H1 (cell line): ENCODE measurements around the gene GALNT4. TPM values are rescaled to one million over a fixed set of nuclear protein-coding genes. Genes with fewer than 3 reads are reported as not detected.

ENCODE experiments used
- CTCF ChIA-PET: fragments of 300-600 bp; sonication (Branson Sonifier 250); formaldehyde crosslinking; loops from one replicate; lab custom pipeline; 2021; ENCODE audit not compliant: partially characterized antibody; lab: Charles Lee
- POLR2A ChIA-PET: fragments of 300-600 bp; sonication (Branson Sonifier 250); formaldehyde crosslinking; loops from one replicate; lab custom pipeline; 2021; ENCODE audit warnings: inconsistent platforms; ENCODE audit not compliant: partially characterized antibody; lab: Charles Lee
- DNase-seq, 2 experiments: peaks; one replicate each; pipeline versions ENCODE4 v3.0.0 to v3.0.0-alpha.2; 2010 to 2022; ENCODE audit warnings: low spot score in 2 of 2, low read depth in 1 of 2, mixed read lengths in 1 of 2
- FAIRE-seq: peaks from 2 replicates; lab custom pipeline; 2011; peaks lifted over from hg19 to GRCh38; lab: Jason Lieb, UNC
- H2AFZ ChIP-seq: 2 replicates; pipeline ENCODE4 v1.8.1; 2012; ENCODE audit warnings: low read length, inconsistent platforms
- H2AK5ac ChIP-seq: 2 replicates; pipeline ENCODE4 v1.6.1; 2013; ENCODE audit warnings: low read depth, low read length
- H2BK120ac ChIP-seq: replicated peaks from 2 replicates; pipeline ENCODE3; 2013; ENCODE audit warnings: low read depth, low read length, inconsistent platforms
- H2BK12ac ChIP-seq: 2 replicates; pipeline ENCODE4 v1.6.1; 2013; ENCODE audit warnings: low read depth, low read length
- H2BK15ac ChIP-seq: 2 replicates; pipeline ENCODE4 v1.6.1; 2013; ENCODE audit warnings: low read length
- H2BK20ac ChIP-seq: 2 replicates; pipeline ENCODE4 v1.6.1; 2013; ENCODE audit warnings: low read length
- H2BK5ac ChIP-seq: 2 replicates; pipeline ENCODE4 v1.6.1; 2013; ENCODE audit warnings: low read depth, low read length
- H3K14ac ChIP-seq: 2 replicates; pipeline ENCODE4 v1.6.1; 2013; ENCODE audit warnings: inconsistent platforms; ENCODE audit not compliant: insufficient read length
- H3K18ac ChIP-seq: 2 replicates; pipeline ENCODE4 v1.6.1; 2013; ENCODE audit warnings: low read length; ENCODE audit errors: extremely low read depth
- H3K23ac ChIP-seq: 2 replicates; pipeline ENCODE4 v1.6.1; 2013; ENCODE audit warnings: inconsistent platforms; ENCODE audit not compliant: insufficient read length
- H3K23me2 ChIP-seq: 2 replicates; pipeline ENCODE4 v1.6.1; 2013; ENCODE audit warnings: low read depth, low read length
- H3K27ac ChIP-seq: 2 replicates; pipeline ENCODE4 v1.6.1; 2011; ENCODE audit warnings: low read depth, low read length, inconsistent platforms
- H3K27me3 ChIP-seq, 4 experiments: replicated peaks in 1 of 4; 1 replicate in 1 of 4; 2 replicates in 3 of 4; pipeline versions ENCODE4 v1.6.1 to v1.8.1; 2011 to 2013; ENCODE audit warnings: low read length in 3 of 4, mild to moderate bottlenecking in 3 of 4, inconsistent platforms in 2 of 4, mixed read lengths in 2 of 4, moderate library complexity in 1 of 4; ENCODE audit not compliant: control insufficient read depth in 3 of 4, insufficient read depth in 3 of 4; ENCODE audit errors: extremely low read depth in 1 of 4
- H3K36me3 ChIP-seq, 4 experiments: 2 replicates each; pipeline versions ENCODE4 v1.6.1 to v1.8.1; 2011 to 2013; ENCODE audit warnings: mild to moderate bottlenecking in 4 of 4, low read length in 3 of 4, moderate library complexity in 2 of 4, control low read depth in 1 of 4, inconsistent platforms in 1 of 4; ENCODE audit not compliant: insufficient read depth in 4 of 4, control insufficient read depth in 2 of 4
- H3K4ac ChIP-seq: replicated peaks from 2 replicates; pipeline ENCODE3; 2013; ENCODE audit warnings: low read length, low read depth, mixed read lengths, inconsistent platforms; ENCODE audit not compliant: insufficient read length
- H3K4me1 ChIP-seq, 4 experiments: replicated peaks in 1 of 4; 1 replicate in 1 of 4; 2 replicates in 3 of 4; pipeline versions ENCODE4 v1.6.1 to v1.8.1; 2011 to 2013; ENCODE audit warnings: low read length in 3 of 4, inconsistent platforms in 2 of 4, mixed read lengths in 1 of 4; ENCODE audit not compliant: insufficient read depth in 4 of 4, control insufficient read depth in 3 of 4
- H3K4me2 ChIP-seq, 2 experiments: 2 replicates each; pipeline versions ENCODE4 v1.6.1 to v1.8.1; 2011 to 2013; ENCODE audit warnings: low read depth in 2 of 2, low read length in 2 of 2, control low read depth in 1 of 2, inconsistent platforms in 1 of 2, mild to moderate bottlenecking in 1 of 2; ENCODE audit not compliant: insufficient read depth in 1 of 2
- H3K4me3 ChIP-seq, 4 experiments: fragments of 200-600, 300-600 bp in 1 of 4; sonication (generic), shearing (Covaris generic), sonication (Bioruptor Twin) in 1 of 4; 2 replicates each; pipeline versions ENCODE4 v1.5.1 to v1.8.1; 2011 to 2016; ENCODE audit warnings: low read length in 4 of 4, low read depth in 3 of 4, control low read depth in 2 of 4, inconsistent platforms in 2 of 4, mild to moderate bottlenecking in 2 of 4, mixed read lengths in 1 of 4, moderate library complexity in 1 of 4; ENCODE audit not compliant: insufficient read depth in 2 of 4; ENCODE audit errors: extremely low read depth in 1 of 4
- H3K56ac ChIP-seq: replicated peaks from 2 replicates; pipeline ENCODE3; 2013; ENCODE audit warnings: low read depth, mild to moderate bottlenecking, mixed read lengths, low read length, inconsistent platforms; ENCODE audit not compliant: insufficient read length
- H3K79me1 ChIP-seq: 2 replicates; pipeline ENCODE4 v1.6.1; 2013; ENCODE audit warnings: low read depth, low read length, control low read depth
- H3K79me2 ChIP-seq, 2 experiments: 2 replicates each; pipeline versions ENCODE4 v1.6.1 to v1.8.1; 2012 to 2013; ENCODE audit warnings: low read length in 2 of 2, mild to moderate bottlenecking in 2 of 2, inconsistent platforms in 1 of 2; ENCODE audit not compliant: insufficient read depth in 2 of 2, control insufficient read depth in 1 of 2
- H3K9ac ChIP-seq, 4 experiments: replicated peaks in 1 of 4; 1 replicate in 1 of 4; 2 replicates in 3 of 4; pipeline versions ENCODE4 v1.6.1 to v1.8.1; 2011 to 2013; ENCODE audit warnings: low read depth in 3 of 4, low read length in 3 of 4, control low read depth in 2 of 4, mild to moderate bottlenecking in 2 of 4, moderate library complexity in 2 of 4, inconsistent platforms in 1 of 4; ENCODE audit errors: extremely low read depth in 1 of 4
- H3K9me3 ChIP-seq, 2 experiments: 2 replicates each; pipeline versions ENCODE4 v1.6.1 to v1.8.1; 2012 to 2013; ENCODE audit warnings: mild to moderate bottlenecking in 2 of 2, moderate library complexity in 2 of 2, control low read depth in 1 of 2, inconsistent platforms in 1 of 2, low read depth in 1 of 2, low read length in 1 of 2, mixed read lengths in 1 of 2; ENCODE audit not compliant: insufficient read depth in 2 of 2
- H4K20me1 ChIP-seq, 2 experiments: replicated peaks in 1 of 2; 2 replicates each; pipeline versions ENCODE3 to v1.8.1; 2011 to 2013; ENCODE audit warnings: inconsistent platforms in 2 of 2, low read length in 2 of 2, mild to moderate bottlenecking in 1 of 2; ENCODE audit not compliant: insufficient read depth in 2 of 2, control insufficient read depth in 1 of 2
- H4K5ac ChIP-seq: 2 replicates; pipeline ENCODE4 v1.6.1; 2013; ENCODE audit warnings: low read length, low read depth, mixed read lengths, inconsistent platforms; ENCODE audit not compliant: insufficient read length
- H4K8ac ChIP-seq: 2 replicates; pipeline ENCODE4 v1.8.0; 2013; ENCODE audit warnings: mild to moderate bottlenecking, moderate library complexity, low read length, inconsistent platforms; ENCODE audit not compliant: insufficient read depth; ENCODE audit errors: extremely low read depth
- H4K91ac ChIP-seq: replicated peaks from 2 replicates; pipeline ENCODE3; 2013; ENCODE audit warnings: low read length, mixed read lengths, inconsistent platforms; ENCODE audit not compliant: insufficient read length
- ASH2L ChIP-seq: fragments of 200-600, 300-600 bp; sonication (generic); IDR thresholded peaks from one replicate; pipeline ENCODE4 v1.7.1; 2017; ENCODE audit warnings: low read length
- BCL11A ChIP-seq, 2 experiments: IDR thresholded peaks; one replicate each; pipeline ENCODE4 v1.6.1; 2011; ENCODE audit warnings: low read depth in 2 of 2, low read length in 2 of 2, mild to moderate bottlenecking in 2 of 2
- RAD21 ChIP-seq, 2 experiments: IDR thresholded peaks in 1 of 2; conservative IDR thresholded peaks in 1 of 2; 2 replicates each; pipeline ENCODE4 v1.6.1; 2011; ENCODE audit warnings: low read depth in 2 of 2, low read length in 2 of 2, improper control_type of control experiment in 1 of 2, inconsistent platforms in 1 of 2, mild to moderate bottlenecking in 1 of 2, moderate library complexity in 1 of 2
- RNF2 ChIP-seq: fragments of 200-900, 300-1000 bp; sonication (generic); IDR thresholded peaks from 2 replicates; pipeline ENCODE4 v1.7.1; 2016; ENCODE audit warnings: borderline replicate concordance, low read depth, mild to moderate bottlenecking, antibody characterized with exemption, low read length; ENCODE audit not compliant: poor library complexity, severe bottlenecking; ENCODE audit errors: missing control alignments
- WGBS, 2 experiments: shearing (Covaris generic) in 1 of 2; methylation state at CpG; one replicate each; pipeline versions ENCODE4 v1.1.6 to v1.1.7; 2013 to 2015; ENCODE audit warnings: low lambda C conversion rate in 2 of 2, mixed read lengths in 2 of 2, inconsistent platforms in 1 of 2, low coverage in 1 of 2, missing lambda C conversion rate in 1 of 2; ENCODE audit not compliant: insufficient replicate concordance in 2 of 2, insufficient coverage in 1 of 2, insufficient read length in 1 of 2; ENCODE audit errors: extremely low coverage in 1 of 2, missing lambda C conversion rate in 1 of 2; 5-methylcytosine and 5-hydroxymethylcytosine counted together
- polyA plus RNA-seq, 7 experiments: library from polyadenylated mRNA; depleted of rRNA in 3 of 7; stranded (reverse) in 5 of 7; unstranded in 2 of 7; fragments of >200 nt in 5 of 7; fragments of 200-250 nt in 2 of 7; gene quantifications; 1 replicate in 5 of 7; 2 replicates in 1 of 7; 4 replicates in 1 of 7; pipeline versions ENCODE4 v1.2.1 to v1.2.3, GENCODE V29; 2011 to 2013; ENCODE audit warnings: missing spikeins in 2 of 7, mixed read lengths in 2 of 7
- total RNA-seq: library from RNA; stranded (reverse); fragmentation: NEBNext Ultra II Directional; extraction: Animal tissue kit (Norgen Biotek cat#: 25700); gene quantifications from 2 replicates; pipeline ENCODE4 v1.2.1, GENCODE V29; 2021

GALNT4 gene
- total and polyA plus RNA-seq, 2 of the 8 experiments (the other 6 are each of a cell fraction or from before 2014, with no cell fraction given), result 0.45 to 3.3 TPM

- Histone ChIP-seq H2BK20ac (no peak overlapping the region), H3K9ac (no peak overlapping the region), H3K79me1 (no peaks in the 10 kb centered on the region), H3K23ac (no peak overlapping the region), H4K20me1 (no peaks in the 10 kb centered on the region), H2BK15ac (no peak overlapping the region), H2AFZ (no peak overlapping the region), H2BK120ac (no peak overlapping the region), H3K56ac (no peak overlapping the region), H3K4me1 (no peaks in the 10 kb centered on the region; a peak in 1 of 7 replicates), H2BK12ac (no peak overlapping the region), H3K23me2 (no peaks in the 10 kb centered on the region), H4K91ac (no peak overlapping the region), H3K4me2 (no peak overlapping the region), H3K79me2 (no peaks in the 10 kb centered on the region), H3K4me3 (no peak overlapping the region), H4K8ac (no peak overlapping the region; the same call in 1 of the 2 replicates), H2BK5ac (no peak overlapping the region), H2AK5ac (no peak overlapping the region), H3K36me3 (no peaks in the 10 kb centered on the region), H3K4ac (no peak overlapping the region), H3K18ac (no peak overlapping the region), H3K9me3 (no peaks in the 10 kb centered on the region), H4K5ac (no peak overlapping the region), H3K27me3 (no peaks in the 10 kb centered on the region), H3K14ac (no peak overlapping the region), H3K27ac (no peak overlapping the region)
- ChIA-PET CTCF (interaction anchor here (0.6 to 2.8 kb wide), 18 partner anchors 11 to 1365 kb away, joined by 3 to 12 read pairs (median 4); no protein-coding TSS in a partner anchor), POLR2A (interaction anchor here (0.7 kb wide), 1 partner anchor 469 kb away, joined by 3 read pairs; no protein-coding TSS in a partner anchor)
- 88% methylated on average over 3 of the region's 6 CpGs; no CpG with 5 or more reads in 1 of the 2 experiments for WGBS, 2 experiments
- TF ChIP-seq RNF2 (no peak), ASH2L (no peak), RAD21 (IDR thresholded peaks at IDR 0.05 in 1 of 2, conservative IDR thresholded peaks at IDR 0.05 in 1 of 2; ENCODE audit: low read depth in 2 of 2, low read length in 2 of 2) (peak in 1 of 2 experiments; percentile 16; a peak in 1 of 4 replicates), BCL11A (IDR thresholded peaks at IDR 0.05; ENCODE audit: low read depth in 2 of 2, low read length in 2 of 2) (no peak)
- FAIRE-seq, result no peak
- DNase-seq, result no peak
Measured at GRCh38 chr12:89544681-89545184, 20.1 kb upstream of the GALNT4 start.
